B cell (primary cell): Measurements from ENCODE around the gene ADGRB2. TPM values are rescaled to one million over a fixed set of nuclear protein-coding genes. Genes with fewer than 3 reads are reported as not detected.

Source experiments
- ATAC-seq: fragments of 200-7000 bp; cut with Tn5 transposase; one replicate; pipeline ENCODE4 v1.10.0; 2021; ENCODE audit warnings: low read depth, mild to moderate bottlenecking, moderate number of reproducible peaks, moderate library complexity
- CTCF ChIA-PET: fragments of 350-600 bp; sonication (Branson Sonifier 250); formaldehyde crosslinking; loops from one replicate; lab custom pipeline; 2021; ENCODE audit warnings: antibody characterized with exemption, inconsistent platforms; lab: Charles Lee
- POLR2A ChIA-PET: fragments of 350-600 bp; sonication (Branson Sonifier 250); formaldehyde crosslinking; loops from one replicate; lab custom pipeline; 2021; ENCODE audit warnings: antibody characterized with exemption; lab: Charles Lee
- DNase-seq: peaks from one replicate; pipeline ENCODE4 v3.0.0; 2013
- H2AFZ ChIP-seq: 2 replicates; pipeline ENCODE4 v1.6.1; 2012; ENCODE audit warnings: mild to moderate bottlenecking, low read depth, low read length; ENCODE audit not compliant: insufficient read depth, poor library complexity, severe bottlenecking
- H3K27ac ChIP-seq, 2 donors: 1 replicate in 1 of 2; 2 replicates in 1 of 2; pipeline ENCODE4 v1.5.1; 2012 to 2013; ENCODE audit warnings: low read length in 2 of 2, mild to moderate bottlenecking in 2 of 2, moderate library complexity in 1 of 2
- H3K27me3 ChIP-seq, 4 experiments: fragments of 200-600 bp in 1 of 4; sonication (generic) in 1 of 4; replicated peaks in 1 of 4; 1 replicate in 2 of 4; 2 replicates in 2 of 4; pipeline versions ENCODE4 v1.6.1 to v1.7.0; 2013 to 2016; ENCODE audit warnings: low read length in 3 of 4, mild to moderate bottlenecking in 2 of 4, mixed read lengths in 1 of 4, moderate library complexity in 1 of 4; ENCODE audit not compliant: insufficient read depth in 4 of 4, control insufficient read depth in 3 of 4; ENCODE audit errors: control extremely low read depth in 1 of 4
- H3K36me3 ChIP-seq, 2 experiments: replicated peaks in 1 of 2; 1 replicate in 1 of 2; 2 replicates in 1 of 2; pipeline versions ENCODE4 v1.6.1 to v1.7.1; 2013; ENCODE audit warnings: low read length in 1 of 2; ENCODE audit not compliant: insufficient read depth in 2 of 2, control insufficient read depth in 1 of 2; ENCODE audit errors: control extremely low read depth in 1 of 2, extremely low read depth in 1 of 2
- H3K4me1 ChIP-seq, 2 donors: fragments of 200-600 bp in 1 of 2; sonication (generic) in 1 of 2; 1 replicate in 1 of 2; 2 replicates in 1 of 2; pipeline versions ENCODE4 v1.5.1 to v1.6.1; 2013 to 2017; ENCODE audit warnings: low read length in 2 of 2; ENCODE audit not compliant: control insufficient read depth in 2 of 2, insufficient read depth in 2 of 2
- H3K4me2 ChIP-seq: replicated peaks from 2 replicates; pipeline ENCODE3; 2012; ENCODE audit warnings: mild to moderate bottlenecking, low read depth, low read length; ENCODE audit not compliant: poor library complexity, severe bottlenecking
- H3K4me3 ChIP-seq, 5 experiments: fragments of 200-600 bp in 1 of 5; sonication (generic) in 1 of 5; 1 replicate in 3 of 5; 2 replicates in 2 of 5; pipeline versions ENCODE4 v1.5.1 to v1.7.0; 2011 to 2016; ENCODE audit warnings: low read length in 4 of 5, mild to moderate bottlenecking in 4 of 5, low read depth in 2 of 5, control low read depth in 1 of 5, moderate library complexity in 1 of 5; ENCODE audit not compliant: insufficient read depth in 1 of 5; ENCODE audit errors: control extremely low read depth in 1 of 5, extremely low read depth in 1 of 5
- H3K79me2 ChIP-seq: fragments of 200-600 bp; sonication (generic); one replicate; pipeline ENCODE4 v1.6.0; 2016; ENCODE audit warnings: low read length; ENCODE audit not compliant: control insufficient read depth, insufficient read depth
- H3K9ac ChIP-seq: fragments of 200-600 bp; sonication (generic); 2 replicates; pipeline ENCODE4 v1.6.1; 2017; ENCODE audit warnings: mild to moderate bottlenecking, low read length, moderate library complexity
- H3K9me3 ChIP-seq, 3 donors: one replicate each; pipeline versions ENCODE4 v1.6.1 to v1.7.1; 2013; ENCODE audit warnings: low read length in 2 of 3; ENCODE audit not compliant: control insufficient read depth in 2 of 3, insufficient read depth in 1 of 3; ENCODE audit errors: control extremely low read depth in 1 of 3
- H4K20me1 ChIP-seq: 2 replicates; pipeline ENCODE4 v1.6.0; 2012; ENCODE audit warnings: mild to moderate bottlenecking, low read length; ENCODE audit not compliant: insufficient read depth, control insufficient read depth, poor library complexity, severe bottlenecking
- H3K27ac Mint-ChIP-seq: one replicate; pipeline ENCODE4 v1.8.0; 2021; ENCODE audit warnings: mixed read lengths
- H3K27me3 Mint-ChIP-seq: one replicate; pipeline ENCODE4 v1.8.0; 2021; ENCODE audit warnings: mixed read lengths
- H3K4me1 Mint-ChIP-seq: one replicate; pipeline ENCODE4 v1.8.0; 2021; ENCODE audit warnings: mixed read lengths
- H3K4me3 Mint-ChIP-seq: one replicate; pipeline ENCODE4 v1.8.0; 2021; ENCODE audit warnings: mixed read lengths
- H3K9me3 Mint-ChIP-seq: one replicate; pipeline ENCODE4 v1.8.0; 2022; ENCODE audit warnings: mixed read lengths; ENCODE audit not compliant: insufficient read depth
- EZH2 ChIP-seq: IDR thresholded peaks from 2 replicates; pipeline ENCODE4 v1.6.1; 2012; ENCODE audit warnings: borderline replicate concordance, low read depth, mild to moderate bottlenecking, moderate library complexity, low read length; ENCODE audit not compliant: insufficient read depth, poor library complexity, severe bottlenecking
- WGBS: methylation state at CpG from one replicate; pipeline ENCODE4 v1.1.5; 2013; ENCODE audit warnings: missing lambda C conversion rate; ENCODE audit not compliant: insufficient coverage; 5-methylcytosine and 5-hydroxymethylcytosine counted together
- intact Hi-C: fragments of 100-400 bp; cut with micrococcal nuclease; formaldehyde crosslinking; loops from one replicate; pipeline ENCODE4 v1.10.0; 2022
- polyA plus RNA-seq: library from polyadenylated mRNA; depleted of rRNA; stranded (reverse); fragments of >200 nt; gene quantifications from 2 replicates; pipeline ENCODE4 v1.2.3, GENCODE V29; 2012
- total RNA-seq, 2 donors: library from RNA; stranded (reverse); fragments of 120-200 nt in 1 of 2; gene quantifications; 1 replicate in 1 of 2; 2 replicates in 1 of 2; pipeline versions ENCODE4 v1.2.3 to v1.2.4, GENCODE V29; 2013 to 2022
- TF ChIP-seq, protein P1 (sequence below): fragments of 200-600 bp; IDR thresholded peaks from one replicate; pipeline ENCODE4 v1.8.0; 2022; ENCODE audit warnings: antibody characterized with exemption, mild to moderate bottlenecking

ADGRB2 gene
- total and polyA plus RNA-seq, 2 donors (not counting 1 experiment from before 2014, with no cell fraction given) = 1.9 to 2.7 TPM

DNA sequence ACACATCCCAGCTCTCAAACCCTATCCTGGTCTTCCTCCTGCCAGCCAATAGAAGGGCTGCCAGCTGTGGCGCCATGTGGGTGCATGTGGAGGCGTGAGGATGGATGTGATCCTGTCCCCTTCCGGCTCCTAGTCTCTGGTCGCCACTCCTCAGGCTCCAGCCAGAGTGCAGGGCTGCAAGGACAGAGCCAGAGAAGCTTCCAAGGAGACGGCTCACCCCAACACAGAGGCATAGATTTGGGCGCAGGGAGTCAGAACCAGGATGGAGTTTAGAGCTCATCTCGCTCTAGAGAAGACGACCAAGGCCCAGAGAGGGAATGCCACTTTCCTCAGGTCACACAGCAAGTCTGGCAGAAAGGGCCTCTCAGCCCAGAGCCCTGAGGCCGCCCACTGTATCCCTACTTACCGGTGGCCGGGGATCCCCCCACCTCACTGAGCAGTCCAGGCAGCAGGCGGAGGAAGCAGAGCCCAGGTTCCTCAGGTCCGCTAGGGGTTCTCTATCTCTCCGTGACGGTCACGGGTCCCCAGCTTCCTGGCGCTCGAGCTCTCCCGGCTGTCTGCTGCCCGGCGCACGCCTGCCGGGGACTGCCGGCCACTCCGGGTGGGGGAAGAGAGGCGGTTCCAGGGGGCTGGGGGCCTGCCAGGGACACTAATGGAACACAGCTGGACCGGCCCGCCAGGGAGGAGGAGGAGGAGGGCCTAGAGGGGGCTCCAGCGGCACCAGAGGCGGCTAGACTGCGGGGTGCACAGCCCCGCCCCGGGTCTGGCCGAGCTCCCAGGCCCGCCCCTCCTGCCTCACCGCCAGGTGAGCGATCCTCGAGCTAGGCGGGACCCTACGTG is 60.5 kb downstream of the ADGRB2 start, which contains the start of gene COL16A1:
Gene COL16A1, minus strand, starts transcription at position 587 of the 840 bp plus-strand sequence. CDS start 1,824 bp downstream, outside the sequence.
- ATAC-seq (peak; percentile 5), DNase-seq (peak; percentile 38)
- peak within 1 kb of the TSS; percentile 16 for H3K27ac Mint-ChIP-seq
- Histone ChIP-seq H2AFZ (no peak within 1 kb of the TSS), H3K27me3 (peaks cover 0 to 40% (median 20%) of the 10 kb centered on the region in 4 experiments), H3K27ac (no peak within 1 kb of the TSS), H4K20me1 (no peaks in the 10 kb centered on the region), H3K36me3 (no peaks in the 10 kb centered on the region), H3K4me3 (no peak within 1 kb of the TSS), H3K9me3 (peaks cover 0 to 5% (median 0%) of the 10 kb centered on the region in 3 donors), H3K4me2 (peak within 1 kb of the TSS; percentile 49), H3K79me2 (no peaks in the 10 kb centered on the region), H3K4me1 (peaks cover 23 to 44% of the 10 kb centered on the region in 2 donors), H3K9ac (no peak within 1 kb of the TSS)
- CTCF ChIA-PET = interaction anchor here (0.8 to 1.1 kb wide), 2 partner anchors 19 to 85 kb away, joined by 3 read pairs; no protein-coding TSS in a partner anchor
- no peak for TF ChIP-seq EZH2
- TF ChIP-seq, protein P1, sequence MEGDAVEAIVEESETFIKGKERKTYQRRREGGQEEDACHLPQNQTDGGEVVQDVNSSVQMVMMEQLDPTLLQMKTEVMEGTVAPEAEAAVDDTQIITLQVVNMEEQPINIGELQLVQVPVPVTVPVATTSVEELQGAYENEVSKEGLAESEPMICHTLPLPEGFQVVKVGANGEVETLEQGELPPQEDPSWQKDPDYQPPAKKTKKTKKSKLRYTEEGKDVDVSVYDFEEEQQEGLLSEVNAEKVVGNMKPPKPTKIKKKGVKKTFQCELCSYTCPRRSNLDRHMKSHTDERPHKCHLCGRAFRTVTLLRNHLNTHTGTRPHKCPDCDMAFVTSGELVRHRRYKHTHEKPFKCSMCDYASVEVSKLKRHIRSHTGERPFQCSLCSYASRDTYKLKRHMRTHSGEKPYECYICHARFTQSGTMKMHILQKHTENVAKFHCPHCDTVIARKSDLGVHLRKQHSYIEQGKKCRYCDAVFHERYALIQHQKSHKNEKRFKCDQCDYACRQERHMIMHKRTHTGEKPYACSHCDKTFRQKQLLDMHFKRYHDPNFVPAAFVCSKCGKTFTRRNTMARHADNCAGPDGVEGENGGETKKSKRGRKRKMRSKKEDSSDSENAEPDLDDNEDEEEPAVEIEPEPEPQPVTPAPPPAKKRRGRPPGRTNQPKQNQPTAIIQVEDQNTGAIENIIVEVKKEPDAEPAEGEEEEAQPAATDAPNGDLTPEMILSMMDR = no peak
- POLR2A ChIA-PET = interaction anchor here (0.6 kb wide), 1 partner anchor 329 kb away, joined by 3 read pairs; no protein-coding TSS in a partner anchor
- 22% methylated on average over 35 of the region's 40 CpGs for WGBS
- H3K4me3 Mint-ChIP-seq = peak within 1 kb of the TSS; percentile 41
- H3K27me3 Mint-ChIP-seq = peaks cover 35% of the 10 kb centered on the region
- intact Hi-C loops = no loop called here
- peaks cover 45% of the 10 kb centered on the region for H3K4me1 Mint-ChIP-seq
- no peaks in the 10 kb centered on the region for H3K9me3 Mint-ChIP-seq
